Stimulated activated CD8-positive, alpha-beta memory T cell treated with anti-CD3 and anti-CD28 coated beads, Interleukin-12 subunit alpha, Interleukin-12 subunit beta, amount 100 ng/mL, for 24 hours (primary cell): ENCODE results near the gene DUSP28.
"Not testable (repeated sequence)": the region's sequence is repeated elsewhere in the genome, so short reads cannot be mapped to it uniquely, and the experiment has no call there.

ENCODE experiments used
- DNase-seq: peaks from one replicate; pipeline ENCODE4 v3.0.0-alpha.2; 2020; ENCODE audit errors: extremely low read depth

DUSP28 gene

GRCh38 chr2:240527153-240527750 lies 32.9 kb upstream of the DUSP28 start:
- DNase-seq: no peak

- DNase-seq: no peak
Measured at GRCh38 chr2:240528406-240529040, 31.6 kb upstream of the DUSP28 start.

GRCh38 chr2:240529344-240529999 lies 30.7 kb upstream of the DUSP28 start:
- DNase-seq: no peak

- no peak for DNase-seq
Measured at GRCh38 chr2:240530181-240530580, 30.0 kb upstream of the DUSP28 start.

- DNase-seq: no peak
Measured at GRCh38 chr2:240531038-240531437, 29.1 kb upstream of the DUSP28 start.

GRCh38 chr2:240532031-240532775 lies 28.0 kb upstream of the DUSP28 start:
- DNase-seq: no peak

GRCh38 chr2:240538031-240538780 lies 22.0 kb upstream of the DUSP28 start:
- DNase-seq: no peak

- DNase-seq: not testable (repeated sequence)
Measured at GRCh38 chr2:240539101-240539500, 21.1 kb upstream of the DUSP28 start.

- no peak for DNase-seq
Measured at GRCh38 chr2:240539906-240540305, 20.3 kb upstream of the DUSP28 start.

GRCh38 chr2:240551288-240551687 lies 8.9 kb upstream of the DUSP28 start:
- DNase-seq: no peak

GRCh38 chr2:240551811-240552210 lies 8.3 kb upstream of the DUSP28 start:
- no peak for DNase-seq

- no peak for DNase-seq
Measured at GRCh38 chr2:240553956-240554480, 6.1 kb upstream of the DUSP28 start.

GRCh38 chr2:240554767-240555493 lies 5.2 kb upstream of the DUSP28 start:
- DNase-seq: no peak

- DNase-seq: no peak
Measured at GRCh38 chr2:240555541-240556250, 4.5 kb upstream of the DUSP28 start.

- DNase-seq: no peak
Measured at GRCh38 chr2:240556553-240557100, 3.5 kb upstream of the DUSP28 start.

- no peak for DNase-seq
Measured at GRCh38 chr2:240557101-240557751, 2.9 kb upstream of the DUSP28 start.

- no peak for DNase-seq
Measured at GRCh38 chr2:240557808-240558207, 2.3 kb upstream of the DUSP28 start, which contains the start of gene ANKMY1. ANKMY1 (minus strand) TSS chr2:240557988; CDS start chr2:240557335, 653 bp downstream.

- DNase-seq: no peak
Measured at GRCh38 chr2:240558236-240558761, 1.9 kb upstream of the DUSP28 start.

GRCh38 chr2:240559286-240559685 lies 871 bp upstream of the DUSP28 start:
- DNase-seq: no peak
